OCI-LY3 (cell line): Measurements from ENCODE around the gene EPN3.

Experiments used
- H2AFZ ChIP-seq: fragments of 200-600, 300-600 bp; shearing (Covaris generic); 2 replicates; pipeline ENCODE4 v1.6.0; 2014; ENCODE audit warnings: antibody characterized with exemption, low read depth, low read length
- H3K27ac ChIP-seq: fragments of 200-600, 300-600 bp; sonication (generic); 2 replicates; pipeline ENCODE4 v1.5.1; 2014; ENCODE audit warnings: mild to moderate bottlenecking, low read length, moderate library complexity, mixed read lengths
- H3K27me3 ChIP-seq: fragments of 200-600, 300-600 bp; sonication (generic); 2 replicates; pipeline ENCODE4 v1.6.1; 2014; ENCODE audit warnings: low read depth, low read length, mixed read lengths
- H3K36me3 ChIP-seq: fragments of 200-600, 300-600 bp; sonication (generic); replicated peaks from 2 replicates; pipeline ENCODE3; 2014; ENCODE audit warnings: low read depth, low read length, mixed read lengths
- H3K4me1 ChIP-seq: fragments of 300-600, 200-600 bp; sonication (generic); 2 replicates; pipeline ENCODE4 v1.6.1; 2014; ENCODE audit warnings: low read length, mixed read lengths
- H3K4me2 ChIP-seq: fragments of 200-600, 300-600 bp; sonication (generic); 2 replicates; pipeline ENCODE4 v1.6.1; 2014; ENCODE audit warnings: low read length, mixed read lengths
- H3K4me3 ChIP-seq: fragments of 300-600, 200-600 bp; sonication (generic); 2 replicates; pipeline ENCODE4 v1.5.1; 2014; ENCODE audit warnings: antibody characterized with exemption, mild to moderate bottlenecking, low read length, moderate library complexity
- H3K79me2 ChIP-seq: fragments of 300-600, 200-600 bp; shearing (Covaris generic); 2 replicates; pipeline ENCODE4 v1.6.1; 2014; ENCODE audit warnings: mild to moderate bottlenecking, low read length, mixed read lengths
- H3K9ac ChIP-seq: fragments of 300-600, 200-600 bp; shearing (Covaris generic); 2 replicates; pipeline ENCODE4 v1.6.0; 2014; ENCODE audit warnings: mild to moderate bottlenecking, low read length, moderate library complexity
- H3K9me3 ChIP-seq: fragments of 200-600, 300-600 bp; shearing (Covaris generic); 2 replicates; pipeline ENCODE4 v1.6.1; 2014; ENCODE audit warnings: low read length, mixed read lengths; ENCODE audit not compliant: insufficient read depth
- H4K20me1 ChIP-seq: fragments of 200-600, 300-600 bp; sonication (generic); 2 replicates; pipeline ENCODE4 v1.6.1; 2016; ENCODE audit warnings: low read length, mixed read lengths; ENCODE audit not compliant: insufficient read depth
- EZH2phosphoT487 ChIP-seq: fragments of 200-600 bp; shearing (Covaris generic); IDR thresholded peaks from 2 replicates; pipeline ENCODE4 v1.6.1; 2018; ENCODE audit warnings: antibody characterized with exemption, mixed run types, low read depth
- TF ChIP-seq, protein P1 (sequence below): fragments of 200-600, 300-600 bp; sonication (generic); IDR thresholded peaks from 2 replicates; pipeline ENCODE4 v1.5.1; 2014; ENCODE audit warnings: antibody characterized with exemption, low read length, low read depth

EPN3 gene

DNA sequence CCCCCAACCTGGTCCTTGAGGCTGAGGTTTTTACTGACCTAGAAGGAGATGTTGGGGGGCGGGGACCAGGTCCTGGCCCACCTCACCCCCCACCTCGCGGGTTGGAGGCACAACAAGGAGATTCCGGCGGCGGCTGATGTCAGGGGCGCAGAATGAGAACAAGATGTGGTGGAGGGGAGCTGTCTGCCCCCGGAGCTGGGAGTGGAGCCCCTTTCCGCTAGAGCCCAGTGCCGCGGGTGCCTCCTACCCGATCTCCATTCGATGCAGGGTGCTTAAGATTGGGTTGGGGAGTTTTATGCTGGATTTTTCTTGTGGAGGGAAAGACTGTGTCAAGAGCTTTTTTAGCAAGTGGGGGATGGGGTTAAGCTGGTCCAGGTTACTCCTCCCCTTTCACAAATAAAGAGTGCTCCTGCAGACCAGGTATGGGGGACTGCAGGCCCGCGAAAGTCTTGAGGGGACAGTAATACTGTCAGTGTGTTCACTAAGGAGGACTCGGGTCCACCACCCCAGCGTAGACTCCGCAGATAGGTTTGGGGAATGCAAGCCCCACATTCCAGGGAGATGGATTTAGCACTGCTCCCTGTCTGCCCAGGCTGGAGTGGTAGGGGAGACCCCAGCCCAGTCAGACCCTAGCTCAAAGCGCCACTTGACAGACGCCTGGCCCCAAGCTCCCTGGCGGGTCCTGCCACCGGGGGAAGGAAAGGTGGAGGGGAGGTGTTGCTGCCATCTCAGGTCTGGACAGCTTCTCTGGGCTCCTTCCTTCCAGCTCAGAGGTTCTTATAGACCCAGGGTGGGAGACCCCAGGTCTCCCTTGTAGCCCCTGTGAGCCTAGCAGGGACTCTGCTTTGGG is 29.9 kb downstream of the EPN3 start:
- H3K4me1 ChIP-seq: peaks cover 4% of the 10 kb centered on the region; the same call in 1 of the 2 replicates
- no peaks in the 10 kb centered on the region for H3K79me2 ChIP-seq
- TF ChIP-seq, protein P1, sequence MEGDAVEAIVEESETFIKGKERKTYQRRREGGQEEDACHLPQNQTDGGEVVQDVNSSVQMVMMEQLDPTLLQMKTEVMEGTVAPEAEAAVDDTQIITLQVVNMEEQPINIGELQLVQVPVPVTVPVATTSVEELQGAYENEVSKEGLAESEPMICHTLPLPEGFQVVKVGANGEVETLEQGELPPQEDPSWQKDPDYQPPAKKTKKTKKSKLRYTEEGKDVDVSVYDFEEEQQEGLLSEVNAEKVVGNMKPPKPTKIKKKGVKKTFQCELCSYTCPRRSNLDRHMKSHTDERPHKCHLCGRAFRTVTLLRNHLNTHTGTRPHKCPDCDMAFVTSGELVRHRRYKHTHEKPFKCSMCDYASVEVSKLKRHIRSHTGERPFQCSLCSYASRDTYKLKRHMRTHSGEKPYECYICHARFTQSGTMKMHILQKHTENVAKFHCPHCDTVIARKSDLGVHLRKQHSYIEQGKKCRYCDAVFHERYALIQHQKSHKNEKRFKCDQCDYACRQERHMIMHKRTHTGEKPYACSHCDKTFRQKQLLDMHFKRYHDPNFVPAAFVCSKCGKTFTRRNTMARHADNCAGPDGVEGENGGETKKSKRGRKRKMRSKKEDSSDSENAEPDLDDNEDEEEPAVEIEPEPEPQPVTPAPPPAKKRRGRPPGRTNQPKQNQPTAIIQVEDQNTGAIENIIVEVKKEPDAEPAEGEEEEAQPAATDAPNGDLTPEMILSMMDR: no peak
- H3K4me3 ChIP-seq: no peak overlapping the region
- no peaks in the 10 kb centered on the region for H4K20me1 ChIP-seq
- H3K27me3 ChIP-seq: peaks cover 47% of the 10 kb centered on the region
- H3K4me2 ChIP-seq: no peak overlapping the region
- H3K36me3 ChIP-seq: no peaks in the 10 kb centered on the region
- no peak overlapping the region for H3K9ac ChIP-seq
- H3K27ac ChIP-seq: no peak overlapping the region
- no peaks in the 10 kb centered on the region for H3K9me3 ChIP-seq
- H2AFZ ChIP-seq: no peak overlapping the region

DNA sequence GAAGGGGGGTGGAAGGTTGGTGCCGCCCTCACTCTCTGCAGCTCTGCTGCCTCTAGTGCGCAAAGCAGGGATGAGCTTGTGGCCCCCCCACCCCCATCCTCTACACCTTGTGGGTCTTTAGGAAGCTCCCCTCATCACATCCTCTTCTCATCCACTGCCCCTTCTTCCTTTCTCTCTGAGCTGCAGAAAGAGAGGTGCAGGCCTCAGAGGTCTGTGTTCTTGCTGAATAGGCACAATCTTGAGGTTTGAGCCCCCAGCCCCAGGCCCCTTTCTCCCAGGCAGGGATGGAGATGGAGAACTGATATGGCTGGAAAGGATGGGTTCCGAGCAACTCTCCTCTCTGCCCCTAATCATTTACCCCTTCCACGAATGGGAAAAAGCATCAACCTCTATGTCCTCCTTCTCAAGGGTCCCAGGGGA is 30.6 kb downstream of the EPN3 start:
- Histone ChIP-seq H3K27ac (no peak overlapping the region), H3K36me3 (no peaks in the 10 kb centered on the region), H3K4me2 (no peak overlapping the region), H2AFZ (no peak overlapping the region), H3K4me1 (peaks cover 4% of the 10 kb centered on the region; the same call in 1 of the 2 replicates), H4K20me1 (no peaks in the 10 kb centered on the region), H3K9ac (no peak overlapping the region), H3K4me3 (no peak overlapping the region), H3K9me3 (no peaks in the 10 kb centered on the region), H3K79me2 (no peaks in the 10 kb centered on the region), H3K27me3 (peaks cover 53% of the 10 kb centered on the region)
- no peak for TF ChIP-seq EZH2phosphoT487
- TF ChIP-seq, protein P1: no peak

GRCh38 chr17:50564916-50565315 is 32.4 kb downstream of the EPN3 start:
- Histone ChIP-seq H3K4me3 (no peak overlapping the region), H3K27me3 (peaks cover 58% of the 10 kb centered on the region), H4K20me1 (no peaks in the 10 kb centered on the region), H3K79me2 (no peaks in the 10 kb centered on the region), H3K9me3 (no peaks in the 10 kb centered on the region), H3K4me1 (peaks cover 4% of the 10 kb centered on the region; the same call in 1 of the 2 replicates), H3K36me3 (no peaks in the 10 kb centered on the region), H3K27ac (no peak overlapping the region), H3K9ac (no peak overlapping the region), H2AFZ (no peak overlapping the region), H3K4me2 (no peak overlapping the region)
- TF ChIP-seq EZH2phosphoT487: no peak
- TF ChIP-seq, protein P1: no peak

DNA sequence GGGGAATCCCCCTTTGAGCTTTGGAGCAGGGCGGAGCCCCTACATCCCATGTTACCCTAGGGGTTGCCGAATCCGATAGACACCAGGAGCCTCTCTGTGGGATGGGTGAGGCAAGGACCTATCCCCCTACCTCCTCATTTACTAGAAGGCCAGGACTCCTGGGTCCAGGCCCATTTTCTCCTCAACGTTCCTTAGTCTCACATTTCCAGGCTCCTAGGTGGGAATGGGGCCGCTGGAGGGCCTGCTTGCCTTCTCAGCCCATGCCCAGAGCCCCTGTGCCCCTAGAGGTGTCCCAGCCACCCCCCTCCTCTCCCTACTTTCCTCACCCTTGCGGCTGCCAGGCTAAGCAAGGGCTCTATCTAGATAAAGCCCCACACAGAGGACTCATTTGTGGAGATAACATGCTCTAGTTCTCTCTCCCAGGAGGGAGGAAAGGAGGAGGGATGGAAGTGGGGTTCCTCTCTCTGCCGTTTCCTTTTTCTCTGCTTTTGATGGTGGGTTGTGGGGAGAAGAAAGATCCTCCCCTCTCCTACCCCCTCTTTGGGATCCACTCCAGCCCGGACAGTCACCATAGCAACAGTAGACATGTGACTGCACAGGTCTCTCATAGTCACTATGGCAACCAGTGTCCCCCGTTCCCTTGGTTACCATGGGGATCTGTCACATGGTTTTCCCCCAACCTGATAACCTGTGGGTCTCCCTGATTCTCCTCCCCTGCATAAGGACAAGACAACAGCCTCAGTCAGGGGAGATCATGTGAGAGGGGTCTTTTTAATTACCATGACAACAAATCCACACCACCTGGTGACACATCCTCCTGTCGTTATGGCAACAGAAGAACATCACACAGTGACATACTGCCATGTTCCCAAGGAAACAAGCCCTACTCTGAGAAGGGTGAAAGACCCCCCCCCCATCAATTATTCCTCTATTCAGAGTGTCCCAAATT is 33.1 kb downstream of the EPN3 start:
- H2AFZ ChIP-seq: no peak overlapping the region
- no peaks in the 10 kb centered on the region for H3K9me3 ChIP-seq
- no peaks in the 10 kb centered on the region for H4K20me1 ChIP-seq
- no peaks in the 10 kb centered on the region for H3K36me3 ChIP-seq
- H3K4me2 ChIP-seq: no peak overlapping the region
- no peaks in the 10 kb centered on the region for H3K79me2 ChIP-seq
- H3K27ac ChIP-seq: no peak overlapping the region
- H3K27me3 ChIP-seq: peaks cover 58% of the 10 kb centered on the region
- no peak overlapping the region for H3K4me3 ChIP-seq
- no peak overlapping the region for H3K9ac ChIP-seq
- H3K4me1 ChIP-seq: no peaks in the 10 kb centered on the region
- TF ChIP-seq EZH2phosphoT487: no peak
- TF ChIP-seq, protein P1: no peak
